IMR-90 (cell line): ENCODE measurements around the gene ZCCHC14.

ENCODE experiments used
- BHLHE40 ChIP-seq: fragments of 150-350 bp; IDR thresholded peaks from 2 replicates; pipeline ENCODE4 v1.6.1; 2016; ENCODE audit warnings: mild to moderate bottlenecking, low read depth, low read length
- CTCF ChIP-seq: conservative IDR thresholded peaks from 2 replicates; pipeline ENCODE4 v1.5.1; 2012; ENCODE audit warnings: mild to moderate bottlenecking, low read depth, low read length, improper control_type of control experiment
- MAFK ChIP-seq: IDR thresholded peaks from 2 replicates; pipeline ENCODE4 v1.6.1; 2012; ENCODE audit warnings: low read depth, low read length, improper control_type of control experiment
- MAZ ChIP-seq: IDR thresholded peaks from 2 replicates; pipeline ENCODE4 v1.6.1; 2012; ENCODE audit warnings: low read depth, mild to moderate bottlenecking, low read length, improper control_type of control experiment, moderate library complexity, borderline replicate concordance
- MXI1 ChIP-seq: IDR thresholded peaks from 2 replicates; pipeline ENCODE4 v1.6.1; 2012; ENCODE audit warnings: low read depth, mild to moderate bottlenecking, low read length, moderate library complexity, borderline replicate concordance
- POLR2A ChIP-seq: IDR thresholded peaks from 2 replicates; pipeline ENCODE4 v1.6.1; 2012; ENCODE audit warnings: mild to moderate bottlenecking, low read depth, low read length
- RAD21 ChIP-seq: IDR thresholded peaks from 2 replicates; pipeline ENCODE4 v1.6.1; 2012; ENCODE audit warnings: low read length, improper control_type of control experiment
- RFX5 ChIP-seq: IDR thresholded peaks from 2 replicates; pipeline ENCODE4 v1.8.0; 2012; ENCODE audit warnings: low read depth, mild to moderate bottlenecking, low read length, moderate library complexity
- SMC3 ChIP-seq: fragments of 150-350 bp; IDR thresholded peaks from 2 replicates; pipeline ENCODE4 v1.6.1; 2016; ENCODE audit warnings: low read depth, mild to moderate bottlenecking, antibody characterized with exemption, low read length, moderate library complexity

GRCh38 chr16:87437911-87438610 lies 54.8 kb downstream of the ZCCHC14 start:
- TF ChIP-seq CTCF (no peak), POLR2A (no peak), MAZ (no peak), RFX5 (no peak), MXI1 (no peak), BHLHE40 (no peak), MAFK (no peak), RAD21 (no peak), SMC3 (no peak)
